ENCODE results near the gene TACR1. TPM values are rescaled to one million over a fixed set of nuclear protein-coding genes. Genes with fewer than 3 reads are reported as not detected.

TACR1 gene
- total and polyA plus RNA-seq, 2 of the 4 experiments (the other 2 are of a cell fraction) = under 0.01 to 0.09 TPM

DNA sequence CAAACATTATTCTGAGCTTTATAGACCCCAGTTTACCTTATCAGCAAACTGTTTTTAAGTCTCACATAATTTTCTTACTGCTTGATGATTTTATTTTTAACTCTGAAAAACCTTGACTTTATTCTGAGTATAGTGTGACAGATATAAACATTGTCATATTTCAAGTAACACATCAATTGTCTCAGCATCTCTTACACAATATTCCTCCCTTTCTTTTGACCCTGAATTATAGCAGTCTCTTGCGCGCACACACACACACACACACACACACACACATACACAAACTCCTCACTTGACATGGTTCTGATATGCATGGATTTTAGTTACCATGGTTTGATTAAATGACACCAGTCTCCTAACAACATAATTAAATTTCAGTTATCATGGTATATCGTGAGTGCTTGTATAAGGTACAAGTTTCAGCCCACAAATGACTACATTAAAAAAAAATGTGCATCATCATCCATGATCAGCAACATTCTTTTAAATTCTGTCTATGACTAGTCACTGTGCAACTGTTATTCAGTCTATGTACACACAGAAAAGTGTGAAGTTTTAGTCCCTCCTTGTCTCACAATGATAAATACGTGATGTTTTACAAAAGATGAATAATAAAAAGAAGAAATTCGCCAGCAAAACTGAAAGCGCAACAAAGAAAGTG lies 39.5 kb upstream of the TACR1 start:
- peak overlapping the region; percentile 96 for H2BK20ac ChIP-seq (ENCODE audit: low read depth, low read length)
- in situ Hi-C loops (cut with MboI; ENCODE audit: low sequenced_read_pairs) = no loop called here
- no peaks in the 10 kb centered on the region for H3K27me3 ChIP-seq (ENCODE audit: control insufficient read depth, insufficient read depth, low read length)
- peak overlapping the region; percentile 97 for H3K18ac ChIP-seq (ENCODE audit: low read depth, low read length)
- H3K9me3 ChIP-seq (ENCODE audit: control insufficient read depth, insufficient read depth, low read length) = peaks cover 9% of the 10 kb centered on the region
- H2BK5ac ChIP-seq (ENCODE audit: low read depth, low read length, poor library complexity, severe bottlenecking) = peak overlapping the region; percentile 99
- dilution Hi-C loops (cut with HindIII; ENCODE audit: low sequenced_read_pairs, unreplicated experiment) = no loop called here
- peak overlapping the region; percentile 87 for H3K56ac ChIP-seq (ENCODE audit: extremely low read depth, insufficient read depth, low read length)
- DNase-seq = peak; percentile 93
- H2AFZ ChIP-seq (replicated peaks; ENCODE audit: low read length, poor library complexity) = peak overlapping the region; percentile 60
- peak overlapping the region; percentile 35; the same call in 1 of the 2 replicates for H3K4me3 ChIP-seq (ENCODE audit: insufficient read depth, low read depth, low read length)
- no CpG with 5 or more reads among the region's 6 CpGs for WGBS, 2 experiments (ENCODE audit: extremely low coverage in 2 of 2, insufficient read length in 1 of 2)
- H2BK15ac ChIP-seq (ENCODE audit: low read depth, low read length) = peak overlapping the region; percentile 71; the same call in 1 of the 3 replicates
- peak overlapping the region; percentile 46; the same call in 1 of the 2 replicates for H2AK5ac ChIP-seq (ENCODE audit: low read depth, low read length)
- peak overlapping the region; percentile 95 for H3K4ac ChIP-seq (ENCODE audit: low read depth, low read length)
- H3K9me1 ChIP-seq (ENCODE audit: insufficient read depth, low read length) = peaks cover 16% of the 10 kb centered on the region
- BruUV-seq (replicated peaks) = no TSS peak
- peak overlapping the region; percentile 95 for H3K27ac ChIP-seq (ENCODE audit: insufficient read depth, low read length)
- ChIA-PET POLR2A (ENCODE audit: unreplicated experiment) (no interaction called here), CTCF (interaction anchor here (1.0 kb wide), 1 partner anchor 40 kb away, joined by 3 read pairs; the partner anchor contains the start of gene TACR1)
- no peak overlapping the region for H2AK9ac ChIP-seq (replicated peaks; ENCODE audit: low read depth, low read length, poor library complexity)
- peak overlapping the region; percentile 99 for H2BK120ac ChIP-seq (ENCODE audit: low read depth, low read length)
- H4K5ac ChIP-seq (ENCODE audit: low read depth, low read length) = peak overlapping the region; percentile 91
- peaks cover 7 to 17% of the 10 kb centered on the region in 2 experiments; a peak in 3 of 4 replicates for H3K79me1 ChIP-seq (ENCODE audit: low read depth in 1 of 2, low read length in 2 of 2)
- intact Hi-C loops (cut with micrococcal nuclease) = loop anchor here (5.0 kb wide), 1 partner anchor 171 kb away; no protein-coding TSS in a partner anchor
- H3K4me1 ChIP-seq (ENCODE audit: control insufficient read depth, insufficient read depth, low read length) = peaks cover 12% of the 10 kb centered on the region
- H3K4me2 ChIP-seq (ENCODE audit: low read depth, low read length) = peak overlapping the region; percentile 95
- H4K8ac ChIP-seq (ENCODE audit: low read depth in 2 of 2, low read length in 2 of 2) = peak overlapping the region; percentile 57 to 83
- ATAC-seq (ENCODE audit: low read depth) = peak; percentile 74
- no peaks in the 10 kb centered on the region for H4K20me1 ChIP-seq (ENCODE audit: insufficient read depth, low read length)
- peak overlapping the region; percentile 62 for H3K14ac ChIP-seq (replicated peaks; ENCODE audit: low read depth, low read length)
- TF ChIP-seq RAD21 (IDR thresholded peaks at IDR 0.05; ENCODE audit: low read length) (no peak), RFX5 (IDR thresholded peaks at IDR 0.05; ENCODE audit: low read depth, low read length) (peak; percentile 63; the same call in 1 of the 2 replicates), NFE2L2 (IDR thresholded peaks at IDR 0.05; ENCODE audit: low read depth, low read length) (peak; percentile 99), MAFK (IDR thresholded peaks at IDR 0.05; ENCODE audit: low read depth, low read length) (peak; percentile 93), POLR2A (IDR thresholded peaks at IDR 0.05; ENCODE audit: low read depth, low read length) (no peak), CEBPB (IDR thresholded peaks at IDR 0.05; ENCODE audit: low read depth, low read length) (peak; percentile 81), FOS (IDR thresholded peaks at IDR 0.05; ENCODE audit: low read depth, low read length) (peak; percentile 67)
- H3K9ac ChIP-seq (ENCODE audit: low read depth, low read length) = peak overlapping the region; percentile 55
- H3K36me3 ChIP-seq (ENCODE audit: control insufficient read depth, insufficient read depth, low read length) = no peaks in the 10 kb centered on the region
- H4K91ac ChIP-seq (ENCODE audit: insufficient read depth, low read depth, low read length) = peak overlapping the region; percentile 87
- H3K23ac ChIP-seq (ENCODE audit: low read depth, low read length) = peak overlapping the region; percentile 83
